ENCODE results near the gene MCEMP1. TPM values are rescaled to one million over a fixed set of nuclear protein-coding genes. Genes with fewer than 3 reads are reported as not detected.
A peak's percentile ranks its signal among the peaks of the same experiment; 100 is the strongest.

MCEMP1 gene
- total and polyA plus RNA-seq, 12 donors: 0.17 to 1.2 (median 0.30) TPM; not detected in 5

- no peak for ATAC-seq
- no peak for DNase-seq
- 59 to 61% methylated on average over 16 of the region's 16 CpGs for WGBS, 2 donors
- Histone ChIP-seq H3K4me1 (peaks cover 0 to 22% (median 6%) of the 10 kb centered on the region in 9 donors), H3K4me3 (peak overlapping the region in 4 of 10 donors; percentile 34 to 76 (median 38)), H3K27me3 (peaks cover 4 to 36% (median 27%) of the 10 kb centered on the region in 7 donors), H3K9me3 (no peaks in the 10 kb centered on the region), H3K27ac (peak overlapping the region in 1 of 10 donors; percentile 95), H3K36me3 (peaks cover 0 to 17% (median 0%) of the 10 kb centered on the region in 9 donors)
- no peak for TF ChIP-seq CTCF (IDR thresholded peaks at IDR 0.05)
- intact Hi-C loops (cut with DNase I): no loop called here
These were observed 40.6 kb upstream of the MCEMP1 start for GRCh38 chr19:7636317-7636690.

GRCh38 chr19:7636691-7637373 lies 40.1 kb upstream of the MCEMP1 start, which contains the start of gene STXBP2:
TSS of gene STXBP2 (plus strand) at chr19:7637110. CDS start at chr19:7637150, 40 bp downstream.
- Histone ChIP-seq H3K27me3 (peaks cover 4 to 36% (median 27%) of the 10 kb centered on the region in 7 donors), H3K9me3 (no peaks in the 10 kb centered on the region), H3K4me1 (peaks cover 0 to 22% (median 4%) of the 10 kb centered on the region in 9 donors), H3K27ac (peak within 1 kb of the TSS in 5 of 10 donors; percentile 22 to 95 (median 48)), H3K36me3 (peaks cover 0 to 18% (median 0%) of the 10 kb centered on the region in 9 donors), H3K4me3 (peak within 1 kb of the TSS; percentile 2 to 76 (median 35))
- 7 to 8% methylated on average over 53 to 61 of the region's 61 CpGs for WGBS, 2 donors
- no peak for TF ChIP-seq CTCF (IDR thresholded peaks at IDR 0.05)
- ATAC-seq (peak; percentile 36 to 71 (median 59)), DNase-seq (peak in 1 of 2 donors; percentile 66)
- intact Hi-C loops (cut with DNase I): no loop called here

- TF ChIP-seq CTCF (IDR thresholded peaks at IDR 0.05): no peak
- H3K27ac ChIP-seq: peak overlapping the region in 5 of 10 donors; percentile 22 to 95 (median 48)
- no peaks in the 10 kb centered on the region for H3K9me3 ChIP-seq
- peaks cover 4 to 36% (median 27%) of the 10 kb centered on the region in 7 donors for H3K27me3 ChIP-seq
- intact Hi-C loops (cut with DNase I): no loop called here
- peaks cover 0 to 22% (median 3%) of the 10 kb centered on the region in 9 donors for H3K4me1 ChIP-seq
- no peak for DNase-seq
- peaks cover 0 to 15% (median 0%) of the 10 kb centered on the region in 9 donors for H3K36me3 ChIP-seq
- 34% methylated on average over 30 of the region's 30 CpGs for WGBS, 2 donors
- peak overlapping the region; percentile 2 to 76 (median 35) for H3K4me3 ChIP-seq
- ATAC-seq: peak in 6 of 8 donors; percentile 12 to 49 (median 34)
These were observed 39.3 kb upstream of the MCEMP1 start for GRCh38 chr19:7637374-7638256.

- intact Hi-C loops (cut with DNase I): no loop called here
- no peak for ATAC-seq
These were observed 38.0 kb upstream of the MCEMP1 start for GRCh38 chr19:7638802-7639465.

More at GRCh38 chr19:7638802-7639465, 38.0 kb upstream of the MCEMP1 start:
- WGBS, 2 donors: 58 to 61% methylated on average over 12 of the region's 12 CpGs
- peaks cover 0 to 15% (median 0%) of the 10 kb centered on the region in 9 donors for H3K36me3 ChIP-seq
- H3K27me3 ChIP-seq: peaks cover 4 to 36% (median 27%) of the 10 kb centered on the region in 7 donors
- no peaks in the 10 kb centered on the region for H3K9me3 ChIP-seq
- no peak for DNase-seq
- no peak overlapping the region for H3K4me3 ChIP-seq
- no peak overlapping the region for H3K27ac ChIP-seq
- TF ChIP-seq CTCF (IDR thresholded peaks at IDR 0.05): no peak
- peaks cover 0 to 22% (median 3%) of the 10 kb centered on the region in 9 donors for H3K4me1 ChIP-seq
